BJ (cell line): ENCODE measurements around the gene KIRREL3. TPM values are rescaled to one million over a fixed set of nuclear protein-coding genes. Genes with fewer than 3 reads are reported as not detected.

Source experiments
- CTCF ChIA-PET: fragments of 350-600 bp; formaldehyde crosslinking; extraction: SDS; loops from one replicate; lab custom pipeline; 2021; ENCODE audit warnings: antibody characterized with exemption, inconsistent platforms; lab: Yijun Ruan, JAX
- POLR2A ChIA-PET: fragments of 300-600 bp; sonication (Branson Sonifier 250); formaldehyde crosslinking; extraction: SDS; loops from one replicate; lab custom pipeline; 2021; ENCODE audit warnings: antibody characterized with exemption; lab: Charles Lee
- DNase-seq: peaks from one replicate; pipeline ENCODE4 v3.0.0-alpha.2; 2011; ENCODE audit warnings: low read depth
- H3K27me3 ChIP-seq: 2 replicates; pipeline ENCODE4 v1.6.0; 2011; ENCODE audit warnings: low read length; ENCODE audit not compliant: control insufficient read depth, insufficient read depth
- H3K36me3 ChIP-seq: 2 replicates; pipeline ENCODE4 v1.5.1; 2011; ENCODE audit warnings: low read length; ENCODE audit not compliant: control insufficient read depth, insufficient read depth
- H3K4me3 ChIP-seq: 2 replicates; pipeline ENCODE4 v1.5.1; 2011; ENCODE audit warnings: low read depth, mild to moderate bottlenecking, control low read depth, low read length
- CTCF ChIP-seq: IDR thresholded peaks from 2 replicates; pipeline ENCODE4 v1.5.1; 2011; ENCODE audit warnings: low read depth, mild to moderate bottlenecking, control low read depth, inconsistent platforms, low read length, moderate library complexity; ENCODE audit not compliant: insufficient read depth
- polyA plus RNA-seq: library from polyadenylated mRNA; depleted of rRNA; stranded (reverse); fragments of >200 nt; gene quantifications from 2 replicates; pipeline ENCODE4 v1.2.3, GENCODE V29; 2011

KIRREL3 gene
- polyA plus RNA-seq, 1 experiment: 19.6 TPM

- Histone ChIP-seq H3K4me3 (no peak overlapping the region), H3K36me3 (no peaks in the 10 kb centered on the region), H3K27me3 (no peaks in the 10 kb centered on the region)
- DNase-seq: no peak
- ChIA-PET CTCF (interaction anchor here (0.8 to 2.2 kb wide), 3 partner anchors 8 to 390 kb away, joined by 3 to 10 read pairs (median 3); no protein-coding TSS in a partner anchor), POLR2A (no interaction called here)
- no peak for TF ChIP-seq CTCF
These were observed 399.4 kb downstream of the KIRREL3 start for GRCh38 chr11:126601136-126601535.

- H3K4me3 ChIP-seq: no peak overlapping the region
- ChIA-PET CTCF (interaction anchor here (0.9 to 2.2 kb wide), 3 partner anchors 8 to 391 kb away, joined by 3 to 10 read pairs (median 5); no protein-coding TSS in a partner anchor), POLR2A (no interaction called here)
- no peak for TF ChIP-seq CTCF
- no peaks in the 10 kb centered on the region for H3K27me3 ChIP-seq
- no peak for DNase-seq
- H3K36me3 ChIP-seq: no peaks in the 10 kb centered on the region
These were observed 401.2 kb downstream of the KIRREL3 start for GRCh38 chr11:126599217-126599897.

GRCh38 chr11:126598344-126599216 lies 402.0 kb downstream of the KIRREL3 start:
- Histone ChIP-seq H3K4me3 (no peak overlapping the region), H3K27me3 (no peaks in the 10 kb centered on the region), H3K36me3 (no peaks in the 10 kb centered on the region)
- POLR2A ChIA-PET: no interaction called here
- CTCF ChIA-PET: interaction anchor here (0.9 to 2.2 kb wide), 2 partner anchors 9 to 392 kb away, joined by 5 to 10 read pairs; no protein-coding TSS in a partner anchor
- no peak for TF ChIP-seq CTCF
- no peak for DNase-seq

GRCh38 chr11:126597041-126597440 lies 403.5 kb downstream of the KIRREL3 start:
- CTCF ChIA-PET: interaction anchor here (0.9 to 1.2 kb wide), 2 partner anchors 9 to 287 kb away, joined by 3 to 4 read pairs; no protein-coding TSS in a partner anchor
- POLR2A ChIA-PET: no interaction called here
- no peaks in the 10 kb centered on the region for H3K27me3 ChIP-seq
- H3K4me3 ChIP-seq: no peak overlapping the region
- H3K36me3 ChIP-seq: no peaks in the 10 kb centered on the region
- no peak for DNase-seq
- TF ChIP-seq CTCF: no peak

GRCh38 chr11:126596474-126596873 lies 404.1 kb downstream of the KIRREL3 start:
- CTCF ChIA-PET: interaction anchor here (0.9 to 1.2 kb wide), 2 partner anchors 10 to 286 kb away, joined by 3 to 4 read pairs; no protein-coding TSS in a partner anchor
- no peaks in the 10 kb centered on the region for H3K27me3 ChIP-seq
- POLR2A ChIA-PET: no interaction called here

More at GRCh38 chr11:126596474-126596873, 404.1 kb downstream of the KIRREL3 start:
- H3K4me3 ChIP-seq: no peak overlapping the region
- DNase-seq: no peak
- no peak for TF ChIP-seq CTCF
- H3K36me3 ChIP-seq: no peaks in the 10 kb centered on the region
